ENCODE data around the gene FOXJ3.

DNA sequence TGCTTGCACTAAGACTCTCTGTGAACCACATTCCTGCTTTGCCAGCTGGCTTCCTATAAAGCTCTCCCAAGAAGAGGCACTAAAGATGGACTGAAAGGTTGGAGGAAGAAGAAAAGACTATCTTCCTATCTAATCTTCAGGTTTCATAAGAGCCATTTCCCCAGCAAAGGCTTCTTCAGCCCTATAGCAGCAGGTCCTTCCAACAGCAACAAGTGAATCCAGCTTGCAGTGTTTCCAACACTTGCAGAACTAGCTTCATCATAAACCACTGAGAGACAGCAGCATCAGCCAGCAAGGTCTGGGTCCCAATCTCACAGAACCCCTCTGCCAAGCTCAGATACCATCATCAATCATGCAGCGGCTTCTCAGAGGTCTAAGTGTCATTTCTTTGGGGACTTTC, 28.1 kb downstream of the FOXJ3 start:
- no peak for TF ChIP-seq SUZ12 (IDR thresholded peaks at IDR 0.05; ENCODE audit: extremely low read depth, insufficient read depth, insufficient read length)
- TF ChIP-seq ZNF274 (IDR thresholded peaks at IDR 0.05; ENCODE audit: low read depth, low read length): no peak
- TF ChIP-seq YY1 (IDR thresholded peaks at IDR 0.05; ENCODE audit: insufficient read depth, insufficient read length): no peak
